Measurements from ENCODE around the gene TEX101. TPM values are rescaled to one million over a fixed set of nuclear protein-coding genes. Genes with fewer than 3 reads are reported as not detected.

TEX101 gene
- total RNA-seq: not detected in 2 replicates

DNA sequence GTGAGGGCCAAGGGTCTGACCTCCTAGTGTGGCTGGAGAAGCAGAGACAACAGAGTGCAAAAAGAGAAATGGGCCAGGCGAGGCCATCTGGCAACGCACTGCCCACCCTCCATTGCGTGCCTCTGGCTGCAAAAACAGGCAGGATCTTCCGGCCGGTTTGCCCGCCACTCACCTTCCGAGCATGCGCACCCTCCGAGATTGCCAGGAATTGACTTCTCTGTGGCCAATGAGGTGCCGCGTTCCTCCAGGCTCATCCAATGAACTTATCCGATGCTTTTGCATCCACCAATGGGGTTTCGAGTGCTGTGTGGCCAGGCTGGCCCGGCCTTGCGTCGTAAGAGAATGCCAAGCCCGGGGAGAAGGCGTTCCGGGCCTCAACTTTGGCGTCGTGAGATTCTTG, at the start of gene TEX101:
Gene TEX101 (plus strand): TSS at position 337 of the 400 bp plus-strand sequence. CDS start 1,030 bp downstream, outside the sequence.

DNA sequence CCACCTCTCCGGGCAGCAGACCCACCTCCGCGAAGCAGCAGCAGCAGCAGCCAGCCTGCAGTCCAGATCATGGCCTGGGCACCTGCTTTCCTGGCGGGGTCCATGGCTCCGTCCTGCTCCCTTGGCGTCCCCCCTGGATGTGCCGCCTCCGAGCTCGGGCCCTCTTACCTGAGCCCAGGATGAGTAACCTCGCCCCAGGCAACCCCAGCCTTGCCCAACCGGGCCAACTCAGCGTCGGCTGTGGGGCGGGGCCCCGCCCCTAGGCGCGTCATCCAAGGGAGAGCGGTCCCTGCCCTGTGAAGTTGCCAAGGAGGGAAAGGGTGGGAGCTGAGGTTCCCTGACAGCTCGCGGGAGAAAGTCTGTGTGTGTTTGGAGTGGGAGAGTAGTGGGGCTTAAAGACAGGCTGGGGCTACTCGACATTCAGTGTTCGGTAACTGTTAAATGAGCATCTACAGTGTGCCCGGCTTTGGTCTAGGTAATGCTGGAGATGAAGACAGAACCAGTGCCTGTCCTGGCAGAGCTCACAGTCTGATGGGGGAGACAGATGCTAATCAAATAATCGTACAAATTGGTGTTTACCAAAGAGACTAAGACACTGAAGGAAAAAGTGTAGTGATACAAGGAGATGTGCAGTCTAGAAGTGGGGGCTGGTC, 50.9 kb downstream of the TEX101 start, which contains the start of gene LYPD3:
Gene LYPD3 (minus strand): TSS at position 141 of the 653 bp plus-strand sequence. CDS start 37 bp downstream, at position 104.

Other genes with a start within 250 kb of the TEX101 start
- 0.26 and 6.9 TPM in 2 replicates for gene PSG5, start 228.4 kb upstream of the TEX101 start, total RNA-seq
- 0.36 TPM in 1 of 2 replicates, not detected in the other for gene PSG4, start 209.3 kb upstream of the TEX101 start, total RNA-seq
- 0.13 TPM in 1 of 2 replicates, not detected in the other for gene PSG9, start 145.4 kb upstream of the TEX101 start, total RNA-seq
- 0.76 TPM in 1 of 2 replicates, not detected in the other for gene CD177, start 61.2 kb upstream of the TEX101 start, total RNA-seq
- not detected in 2 replicates for gene LYPD3, start 50.7 kb downstream of the TEX101 start, total RNA-seq
- 12.1 and 17.5 TPM in 2 replicates for gene PHLDB3, start 89.9 kb downstream of the TEX101 start, total RNA-seq
- gene ETHE1, start 112.3 kb downstream of the TEX101 start, total RNA-seq: 55.6 and 78.9 TPM in 2 replicates
- gene ZNF575, start 118.3 kb downstream of the TEX101 start, total RNA-seq: 0.26 and 0.36 TPM in 2 replicates
- 10.9 and 15.0 TPM in 2 replicates for gene XRCC1, start 160.6 kb downstream of the TEX101 start, total RNA-seq
- gene PINLYP, start 160.9 kb downstream of the TEX101 start, total RNA-seq: 0.76 and 1.3 TPM in 2 replicates
- 20.1 and 29.3 TPM in 2 replicates for gene IRGQ, start 181.2 kb downstream of the TEX101 start, total RNA-seq
- 9.7 and 11.1 TPM in 2 replicates for gene ZNF576, start 181.7 kb downstream of the TEX101 start, total RNA-seq
- 0.03 TPM in 1 of 2 replicates, not detected in the other for gene SRRM5, start 197.2 kb downstream of the TEX101 start, total RNA-seq
- gene ZNF428, start 204.7 kb downstream of the TEX101 start, total RNA-seq: 28.0 and 29.2 TPM in 2 replicates
- gene CADM4, start 225.0 kb downstream of the TEX101 start, total RNA-seq: 4.3 and 5.6 TPM in 2 replicates